Measurements from ENCODE around the gene PANX1. TPM values are rescaled to one million over a fixed set of nuclear protein-coding genes. Genes with fewer than 3 reads are reported as not detected.

Gene PANX1
- total RNA-seq, 1 donor: 92.4 TPM

DNA sequence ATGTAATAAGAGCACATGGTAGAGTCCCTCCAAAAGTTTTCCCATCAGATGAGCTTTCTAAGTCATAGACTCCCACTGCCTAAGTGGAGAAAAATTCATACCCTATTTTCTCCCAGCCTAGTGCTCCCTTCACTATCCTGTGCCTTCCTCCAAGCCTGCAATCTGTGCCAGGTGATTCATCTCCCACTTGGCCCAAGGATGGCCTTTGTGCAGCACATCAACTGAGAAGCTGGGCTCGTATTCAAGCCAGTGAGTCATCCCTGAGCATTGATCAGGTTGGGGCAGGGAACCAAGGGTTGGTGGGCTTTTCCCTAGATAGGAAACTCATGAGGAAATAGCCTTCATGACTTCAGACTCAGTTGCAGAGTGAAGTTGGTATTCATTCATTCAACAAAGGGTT, 64.6 kb downstream of the PANX1 start:
- H3K4me3 ChIP-seq (ENCODE audit: low read depth, low read length): no peak overlapping the region
- peak; percentile 30 for DNase-seq (ENCODE audit: low read depth)
- TF ChIP-seq, protein P1, sequence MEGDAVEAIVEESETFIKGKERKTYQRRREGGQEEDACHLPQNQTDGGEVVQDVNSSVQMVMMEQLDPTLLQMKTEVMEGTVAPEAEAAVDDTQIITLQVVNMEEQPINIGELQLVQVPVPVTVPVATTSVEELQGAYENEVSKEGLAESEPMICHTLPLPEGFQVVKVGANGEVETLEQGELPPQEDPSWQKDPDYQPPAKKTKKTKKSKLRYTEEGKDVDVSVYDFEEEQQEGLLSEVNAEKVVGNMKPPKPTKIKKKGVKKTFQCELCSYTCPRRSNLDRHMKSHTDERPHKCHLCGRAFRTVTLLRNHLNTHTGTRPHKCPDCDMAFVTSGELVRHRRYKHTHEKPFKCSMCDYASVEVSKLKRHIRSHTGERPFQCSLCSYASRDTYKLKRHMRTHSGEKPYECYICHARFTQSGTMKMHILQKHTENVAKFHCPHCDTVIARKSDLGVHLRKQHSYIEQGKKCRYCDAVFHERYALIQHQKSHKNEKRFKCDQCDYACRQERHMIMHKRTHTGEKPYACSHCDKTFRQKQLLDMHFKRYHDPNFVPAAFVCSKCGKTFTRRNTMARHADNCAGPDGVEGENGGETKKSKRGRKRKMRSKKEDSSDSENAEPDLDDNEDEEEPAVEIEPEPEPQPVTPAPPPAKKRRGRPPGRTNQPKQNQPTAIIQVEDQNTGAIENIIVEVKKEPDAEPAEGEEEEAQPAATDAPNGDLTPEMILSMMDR (IDR thresholded peaks at IDR 0.05; ENCODE audit: insufficient read depth, low read depth, low read length): no peak

DNA sequence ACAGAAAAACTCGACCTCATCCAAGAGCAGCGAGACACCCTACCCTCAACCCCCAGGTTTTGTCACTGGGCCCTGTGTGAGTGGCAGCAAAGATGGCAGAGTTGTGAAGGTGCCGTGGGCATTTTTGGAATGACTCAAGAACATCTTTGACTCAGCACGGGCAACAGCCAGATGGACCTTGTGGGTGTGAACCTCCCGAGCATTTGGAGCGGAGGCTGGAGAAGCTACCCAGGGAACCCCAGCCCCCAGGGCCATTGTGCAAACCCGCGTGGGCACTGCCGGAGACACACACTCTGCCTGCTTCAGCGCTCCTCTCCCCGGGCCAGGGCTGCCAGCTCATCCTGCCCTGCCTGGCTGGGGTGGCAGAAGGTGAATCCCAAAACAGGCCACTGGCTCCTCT, 66.1 kb downstream of the PANX1 start:
- H3K4me3 ChIP-seq (ENCODE audit: low read depth, low read length): no peak overlapping the region
- TF ChIP-seq, protein P1 (IDR thresholded peaks at IDR 0.05; ENCODE audit: insufficient read depth, low read depth, low read length): no peak
- DNase-seq (ENCODE audit: low read depth): no peak

DNA sequence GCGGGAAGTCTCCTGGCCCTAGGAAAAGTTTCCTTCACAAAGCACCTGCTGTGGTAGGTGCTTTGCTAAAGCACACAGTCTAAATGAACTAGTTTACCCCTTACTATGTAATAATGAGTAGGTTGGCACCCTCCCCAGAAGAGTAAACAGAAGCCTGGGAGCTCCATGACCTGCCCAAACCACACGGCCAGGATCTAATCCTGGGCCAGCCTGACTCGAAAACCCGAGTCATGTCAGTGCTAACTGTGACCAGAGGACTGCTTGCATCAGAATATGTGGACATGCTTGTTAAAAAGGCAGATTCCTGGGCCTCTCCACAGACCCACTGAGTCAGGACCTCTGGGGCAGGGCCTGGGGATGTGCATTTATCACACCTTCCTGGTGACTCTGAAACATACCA, 67.7 kb downstream of the PANX1 start:
- H3K4me3 ChIP-seq (ENCODE audit: low read depth, low read length): no peak overlapping the region
- DNase-seq (ENCODE audit: low read depth): peak; percentile 7
- TF ChIP-seq, protein P1 (IDR thresholded peaks at IDR 0.05; ENCODE audit: insufficient read depth, low read depth, low read length): no peak

DNA sequence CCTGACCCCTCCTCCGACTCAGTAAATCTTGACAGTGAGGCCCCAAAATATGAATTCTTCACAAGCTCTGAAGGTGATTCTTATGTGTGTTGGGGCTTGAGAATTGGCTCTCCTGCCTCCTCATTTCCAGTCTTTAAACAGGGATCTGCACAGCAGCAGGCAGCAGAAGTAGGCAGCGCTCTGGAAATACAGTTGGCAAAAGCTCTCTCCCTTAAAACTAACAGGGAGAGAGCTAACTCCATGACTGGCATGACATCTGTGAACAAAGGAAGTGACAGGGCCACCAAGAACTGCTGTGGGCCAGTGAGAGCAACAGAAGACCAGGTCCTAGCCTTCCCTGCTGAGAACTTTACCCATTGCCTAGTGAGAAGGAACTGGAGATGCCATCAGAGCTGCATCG, 70.1 kb downstream of the PANX1 start:
- no peak for DNase-seq (ENCODE audit: low read depth)
- H3K4me3 ChIP-seq (ENCODE audit: low read depth, low read length): no peak overlapping the region
- TF ChIP-seq, protein P1 (IDR thresholded peaks at IDR 0.05; ENCODE audit: insufficient read depth, low read depth, low read length): no peak

DNA sequence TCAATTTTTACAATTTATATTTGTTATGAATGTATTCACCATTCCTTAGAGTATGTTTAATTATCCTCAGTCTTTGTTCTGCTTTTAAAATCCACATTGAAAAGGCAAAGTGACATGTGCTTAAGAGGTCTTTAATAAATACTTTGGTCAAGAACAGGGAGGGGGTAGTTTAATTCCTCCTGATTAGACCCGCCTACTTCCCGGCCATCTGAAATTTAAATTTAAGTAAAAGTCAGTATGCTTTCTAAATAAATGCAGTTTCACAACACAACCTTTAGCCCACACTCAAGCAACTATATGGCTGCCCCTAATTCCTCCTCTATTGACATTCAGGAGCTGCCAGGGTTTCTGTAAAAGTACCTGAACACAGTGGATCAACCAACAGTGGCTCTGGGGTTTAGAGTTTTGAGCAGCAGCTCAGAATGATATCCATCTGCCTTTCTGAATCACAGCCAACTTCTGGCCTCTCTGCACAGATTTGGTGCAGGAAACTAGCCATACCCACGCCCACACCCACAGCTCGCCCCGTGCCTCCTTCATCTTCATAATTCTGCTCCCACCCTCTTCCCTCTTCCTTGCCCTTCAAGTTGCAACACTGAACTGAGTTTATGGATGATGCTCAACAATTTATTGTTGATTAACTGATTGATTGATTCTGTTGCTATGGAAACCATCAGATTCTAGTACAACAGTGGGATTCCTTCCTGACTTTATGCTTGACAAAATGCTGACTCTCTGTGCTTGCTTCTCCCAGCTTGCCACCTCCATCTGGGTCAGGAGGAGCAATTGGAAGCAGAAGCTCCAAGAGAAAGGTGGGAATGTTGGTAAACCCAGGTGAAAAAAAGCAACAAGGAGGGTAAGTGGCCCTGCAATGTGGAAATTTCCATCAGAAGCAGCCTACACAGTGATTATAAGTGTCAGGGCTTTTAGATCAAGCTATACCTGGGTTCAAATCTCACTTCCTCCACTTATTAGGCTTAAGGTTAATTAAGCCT, 70.8 kb downstream of the PANX1 start:
- no peak overlapping the region for H3K4me3 ChIP-seq (ENCODE audit: low read depth, low read length)
- DNase-seq (ENCODE audit: low read depth): no peak
- TF ChIP-seq, protein P1 (IDR thresholded peaks at IDR 0.05; ENCODE audit: insufficient read depth, low read depth, low read length): no peak

DNA sequence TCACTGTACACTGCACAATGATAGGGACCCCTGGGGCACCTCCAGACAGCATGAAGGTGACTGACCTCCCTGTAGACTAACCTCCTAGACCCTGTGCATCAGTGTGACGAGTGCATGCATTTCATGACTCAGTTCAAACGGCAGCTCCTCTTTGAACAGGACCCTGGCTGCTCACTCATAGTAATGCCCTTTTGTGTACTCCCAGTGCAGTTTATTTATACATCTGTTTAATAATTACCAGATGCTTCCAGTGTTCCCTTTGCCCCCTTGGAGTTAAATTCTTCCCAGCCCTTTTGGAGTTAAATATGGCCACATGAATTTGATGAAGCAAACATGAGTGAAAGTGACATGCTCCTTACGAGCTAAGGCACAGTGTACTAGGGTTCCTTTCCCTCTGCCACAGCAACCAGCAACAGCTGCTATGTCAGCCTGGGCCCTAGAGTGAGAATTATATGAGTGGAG, 72.4 kb downstream of the PANX1 start:
- peak; percentile 58 for DNase-seq (ENCODE audit: low read depth)
- TF ChIP-seq, protein P1 (IDR thresholded peaks at IDR 0.05; ENCODE audit: insufficient read depth, low read depth, low read length): no peak
- H3K4me3 ChIP-seq (ENCODE audit: low read depth, low read length): no peak overlapping the region

Measured in fibroblast of villous mesenchyme (primary cell).